Activated B cell treated with CpG ODN at 0.5 μM for 24 hours (primary cell): Measurements from ENCODE around the gene ADARB2. TPM values are rescaled to one million over a fixed set of nuclear protein-coding genes. Genes with fewer than 3 reads are reported as not detected.

Experiments used
- ATAC-seq: fragments of 200-7000 bp; cut with Tn5 transposase; one replicate; pipeline ENCODE4 v1.10.0; 2021; ENCODE audit warnings: low read depth, mild to moderate bottlenecking, moderate library complexity
- CTCF ChIA-PET: fragments of 350-600 bp; sonication (Branson Sonifier 250); formaldehyde crosslinking; loops from one replicate; lab custom pipeline; 2021; ENCODE audit warnings: antibody characterized with exemption; lab: Charles Lee
- POLR2A ChIA-PET: fragments of 350-600 bp; sonication (Branson Sonifier 250); formaldehyde crosslinking; loops from one replicate; lab custom pipeline; 2021; ENCODE audit warnings: antibody characterized with exemption; lab: Charles Lee
- DNase-seq: peaks from one replicate; pipeline ENCODE4 v3.0.0; 2022
- H3K27ac Mint-ChIP-seq: one replicate; pipeline ENCODE4 v1.8.0; 2020; ENCODE audit warnings: mixed read lengths
- H3K27me3 Mint-ChIP-seq: one replicate; pipeline ENCODE4 v1.8.0; 2021; ENCODE audit warnings: mixed read lengths
- H3K36me3 Mint-ChIP-seq: one replicate; pipeline ENCODE4 v1.8.0; 2021; ENCODE audit warnings: low read depth, mixed read lengths
- H3K4me1 Mint-ChIP-seq: one replicate; pipeline ENCODE4 v1.8.0; 2021; ENCODE audit warnings: mixed read lengths
- H3K4me3 Mint-ChIP-seq: one replicate; pipeline ENCODE4 v1.8.0; 2020; ENCODE audit warnings: mild to moderate bottlenecking, mixed read lengths
- H3K9me3 Mint-ChIP-seq: one replicate; pipeline ENCODE4 v1.8.0; 2020; ENCODE audit warnings: mixed read lengths
- intact Hi-C: fragments of 100-400 bp; cut with micrococcal nuclease; formaldehyde crosslinking; loops from one replicate; pipeline ENCODE4 v1.15.1; 2024
- total RNA-seq: library from RNA; stranded (reverse); gene quantifications from 2 replicates; pipeline ENCODE4 v1.2.3, GENCODE V29; 2022
- TF ChIP-seq, protein P1 (sequence below): fragments of 200-600 bp; IDR thresholded peaks from one replicate; pipeline ENCODE4 v1.8.0; 2022; ENCODE audit warnings: antibody characterized with exemption, mild to moderate bottlenecking

ADARB2 gene
- total RNA-seq, 1 donor from 2014 or later, result 0.11 TPM

DNA sequence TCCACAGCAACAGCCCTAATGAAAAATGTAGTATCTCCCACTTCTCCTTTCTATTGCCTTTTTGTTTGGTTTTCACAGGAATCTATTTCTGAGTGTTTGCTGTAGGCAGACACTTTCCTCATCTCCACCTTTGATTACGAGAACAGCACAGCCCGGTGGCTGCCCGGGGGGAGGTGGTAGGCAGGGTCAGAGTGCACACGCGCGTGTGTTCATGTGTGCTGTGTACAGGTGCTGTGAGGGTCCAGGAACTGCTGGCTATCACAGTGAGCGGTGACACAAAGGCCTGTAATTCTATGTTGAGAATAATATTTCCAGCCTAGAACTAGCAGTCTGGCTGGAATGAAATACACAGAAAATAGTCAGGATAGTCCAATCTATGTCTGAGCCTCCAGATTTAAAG, 212.8 kb downstream of the ADARB2 start:
- Mint-ChIP-seq H3K27ac (no peak overlapping the region), H3K36me3 (no peaks in the 10 kb centered on the region), H3K4me1 (peaks cover 16% of the 10 kb centered on the region), H3K9me3 (no peaks in the 10 kb centered on the region), H3K27me3 (peaks cover 3% of the 10 kb centered on the region), H3K4me3 (no peak overlapping the region)
- intact Hi-C loops, result no loop called here
- ATAC-seq (no peak), DNase-seq (no peak)
- TF ChIP-seq, protein P1, sequence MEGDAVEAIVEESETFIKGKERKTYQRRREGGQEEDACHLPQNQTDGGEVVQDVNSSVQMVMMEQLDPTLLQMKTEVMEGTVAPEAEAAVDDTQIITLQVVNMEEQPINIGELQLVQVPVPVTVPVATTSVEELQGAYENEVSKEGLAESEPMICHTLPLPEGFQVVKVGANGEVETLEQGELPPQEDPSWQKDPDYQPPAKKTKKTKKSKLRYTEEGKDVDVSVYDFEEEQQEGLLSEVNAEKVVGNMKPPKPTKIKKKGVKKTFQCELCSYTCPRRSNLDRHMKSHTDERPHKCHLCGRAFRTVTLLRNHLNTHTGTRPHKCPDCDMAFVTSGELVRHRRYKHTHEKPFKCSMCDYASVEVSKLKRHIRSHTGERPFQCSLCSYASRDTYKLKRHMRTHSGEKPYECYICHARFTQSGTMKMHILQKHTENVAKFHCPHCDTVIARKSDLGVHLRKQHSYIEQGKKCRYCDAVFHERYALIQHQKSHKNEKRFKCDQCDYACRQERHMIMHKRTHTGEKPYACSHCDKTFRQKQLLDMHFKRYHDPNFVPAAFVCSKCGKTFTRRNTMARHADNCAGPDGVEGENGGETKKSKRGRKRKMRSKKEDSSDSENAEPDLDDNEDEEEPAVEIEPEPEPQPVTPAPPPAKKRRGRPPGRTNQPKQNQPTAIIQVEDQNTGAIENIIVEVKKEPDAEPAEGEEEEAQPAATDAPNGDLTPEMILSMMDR, result no peak
- POLR2A ChIA-PET, result no interaction called here
- CTCF ChIA-PET, result no interaction called here

DNA sequence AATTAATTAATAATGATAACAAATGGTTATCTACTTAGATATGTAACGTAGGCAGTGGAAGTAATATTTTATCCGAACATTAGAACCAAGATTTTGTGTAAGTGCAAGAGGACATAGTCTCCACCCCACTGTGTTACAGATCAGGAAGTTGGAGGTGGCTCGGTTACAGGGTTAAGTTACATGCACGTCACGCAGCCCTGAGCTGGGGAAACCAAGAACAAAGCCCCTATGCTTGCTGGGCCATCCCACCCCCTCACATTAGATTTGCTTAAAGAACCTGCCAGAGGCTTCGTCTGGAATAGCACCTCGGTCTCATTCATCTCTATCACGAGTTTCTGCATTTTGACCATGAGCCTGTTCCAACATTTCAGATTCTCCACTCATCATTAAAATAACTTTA, 214.1 kb downstream of the ADARB2 start:
- intact Hi-C loops, result no loop called here
- ATAC-seq, result no peak
- CTCF ChIA-PET, result no interaction called here
- POLR2A ChIA-PET, result no interaction called here
- Mint-ChIP-seq H3K4me3 (no peak overlapping the region), H3K9me3 (no peaks in the 10 kb centered on the region), H3K27me3 (no peaks in the 10 kb centered on the region), H3K4me1 (peaks cover 16% of the 10 kb centered on the region), H3K36me3 (no peaks in the 10 kb centered on the region), H3K27ac (no peak overlapping the region)
- TF ChIP-seq, protein P1, result no peak
- DNase-seq, result no peak

DNA sequence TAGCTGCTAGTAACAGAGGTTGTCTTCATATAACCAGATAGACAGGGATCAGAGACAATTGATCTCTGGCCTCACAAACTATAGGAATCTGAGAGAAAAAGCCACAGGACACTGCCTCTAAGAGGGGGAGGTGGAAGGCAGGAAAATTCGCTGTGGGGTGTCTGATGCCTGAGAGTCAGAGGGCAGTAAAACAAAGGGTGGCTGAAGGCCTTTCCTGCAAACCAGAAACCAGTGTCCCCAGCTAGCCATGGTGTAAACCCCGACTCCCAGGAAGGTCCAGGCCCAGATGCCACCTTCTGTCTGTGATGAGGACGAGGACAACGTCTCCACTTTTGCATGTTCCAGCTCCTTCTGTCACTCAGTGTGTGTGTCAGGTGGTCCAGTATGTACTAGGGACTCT, 215.1 kb downstream of the ADARB2 start:
- Mint-ChIP-seq H3K36me3 (no peaks in the 10 kb centered on the region), H3K4me1 (peaks cover 16% of the 10 kb centered on the region), H3K27ac (no peak overlapping the region), H3K27me3 (no peaks in the 10 kb centered on the region), H3K4me3 (no peak overlapping the region), H3K9me3 (no peaks in the 10 kb centered on the region)
- intact Hi-C loops, result no loop called here
- ChIA-PET POLR2A (no interaction called here), CTCF (no interaction called here)
- TF ChIP-seq, protein P1, result no peak
- no peak for DNase-seq
- ATAC-seq, result no peak

DNA sequence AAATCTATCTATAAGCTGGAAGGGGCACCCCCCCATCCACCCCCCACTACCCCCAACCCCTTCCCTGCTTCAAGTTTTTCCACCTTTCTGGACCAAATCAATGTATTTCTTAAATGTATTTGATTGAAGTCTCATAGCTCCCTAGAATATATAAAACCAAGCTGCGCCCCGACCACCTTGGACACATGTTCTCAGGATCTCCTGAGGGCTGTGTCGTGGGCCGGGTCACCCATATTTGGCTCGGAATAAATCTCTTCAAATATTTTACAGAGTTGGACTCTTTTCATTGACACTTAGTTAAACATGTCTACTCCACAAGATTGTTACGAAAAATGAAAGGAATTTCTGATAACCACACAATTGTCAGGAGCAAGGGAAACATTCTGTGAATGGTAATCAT, 215.6 kb downstream of the ADARB2 start:
- CTCF ChIA-PET, result no interaction called here

DNA sequence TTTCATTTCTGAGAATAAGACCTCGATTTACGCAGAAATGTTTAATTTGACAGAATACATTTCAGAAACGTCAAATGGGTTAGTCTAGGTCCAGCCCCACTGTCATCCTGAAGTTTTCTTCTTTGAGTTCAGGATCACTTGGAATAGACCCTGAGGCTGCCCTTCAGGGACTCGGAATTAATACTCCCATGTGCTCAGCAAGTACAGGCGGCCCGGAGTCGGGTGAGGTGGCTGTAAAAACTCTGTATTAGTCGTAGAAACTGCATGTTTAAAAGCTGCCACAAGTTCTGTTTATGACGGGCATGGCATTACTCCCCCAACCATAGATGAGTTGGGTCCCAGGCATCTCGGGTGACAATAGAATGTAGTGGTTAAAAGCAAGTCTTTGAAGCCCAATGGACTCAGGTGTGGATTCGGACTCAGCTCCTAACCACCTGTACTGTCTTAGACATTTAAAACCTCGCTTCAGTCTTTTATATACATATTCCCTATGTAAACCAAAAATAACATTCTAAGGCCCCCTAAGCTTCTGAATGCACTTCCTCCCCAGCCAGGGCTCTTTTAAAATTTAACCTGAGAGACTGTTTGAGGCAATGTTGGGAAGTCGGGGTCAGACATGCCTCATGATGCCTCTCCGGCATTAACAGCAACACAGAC, 216.3 kb downstream of the ADARB2 start:
- DNase-seq (no peak), ATAC-seq (no peak)
- ChIA-PET POLR2A (no interaction called here), CTCF (no interaction called here)
- Mint-ChIP-seq H3K27ac (no peak overlapping the region), H3K36me3 (no peaks in the 10 kb centered on the region), H3K4me3 (no peak overlapping the region), H3K4me1 (peaks cover 16% of the 10 kb centered on the region), H3K9me3 (no peaks in the 10 kb centered on the region), H3K27me3 (no peaks in the 10 kb centered on the region)
- TF ChIP-seq, protein P1, result no peak
- intact Hi-C loops, result no loop called here

More for the DNA sequence above, 215.6 kb downstream of the ADARB2 start:
- intact Hi-C loops, result no loop called here
- Mint-ChIP-seq H3K27me3 (no peaks in the 10 kb centered on the region), H3K4me3 (no peak overlapping the region), H3K27ac (no peak overlapping the region), H3K4me1 (peaks cover 18% of the 10 kb centered on the region), H3K36me3 (no peaks in the 10 kb centered on the region), H3K9me3 (no peaks in the 10 kb centered on the region)
- POLR2A ChIA-PET, result no interaction called here
- TF ChIP-seq, protein P1, result no peak
- DNase-seq, result no peak
- no peak for ATAC-seq
